IMR-90 (cell line): ENCODE measurements around the gene EPS8. TPM values are rescaled to one million over a fixed set of nuclear protein-coding genes. Genes with fewer than 3 reads are reported as not detected.
A peak's percentile ranks its signal among the peaks of the same experiment; 100 is the strongest.

Experiments
- ATAC-seq: fragments of 200-7000 bp; cut with Tn5 transposase; 2 replicates; pipeline ENCODE4 v1.9.1; 2020; ENCODE audit warnings: low read depth, mild to moderate bottlenecking, moderate library complexity
- BruUV-seq: library from RNA; stranded (reverse); fragments of 400-500 nt; replicated peaks from 2 replicates; lab custom pipeline; 2021; lab: Mats Ljungman, UMichigan
- CTCF ChIA-PET: fragments of 300-600 bp; formaldehyde crosslinking; extraction: SDS; loops from one replicate; lab custom pipeline; 2021; ENCODE audit warnings: antibody characterized with exemption; lab: Yijun Ruan, JAX
- POLR2A ChIA-PET: fragments of 300-600 bp; sonication (Branson Sonifier 250); formaldehyde crosslinking; loops from one replicate; lab custom pipeline; 2022; ENCODE audit warnings: antibody characterized with exemption; ENCODE audit not compliant: unreplicated experiment; lab: Charles Lee
- DNase-seq: peaks from one replicate; pipeline ENCODE4 v3.0.0; 2013
- H2AFZ ChIP-seq: replicated peaks from 2 replicates; pipeline ENCODE3; 2013; ENCODE audit warnings: low read length, mild to moderate bottlenecking; ENCODE audit not compliant: poor library complexity
- H2AK5ac ChIP-seq: 2 replicates; pipeline ENCODE4 v1.6.1; 2013; ENCODE audit warnings: low read depth, low read length, inconsistent platforms
- H2AK9ac ChIP-seq: replicated peaks from 2 replicates; pipeline ENCODE3; 2013; ENCODE audit warnings: mild to moderate bottlenecking, low read depth, low read length, moderate library complexity; ENCODE audit not compliant: poor library complexity
- H2BK120ac ChIP-seq: 2 replicates; pipeline ENCODE4 v1.6.1; 2013; ENCODE audit warnings: low read depth, low read length, inconsistent platforms
- H2BK15ac ChIP-seq: 3 replicates; pipeline ENCODE4 v1.6.1; 2013; ENCODE audit warnings: low read depth, low read length, inconsistent platforms
- H2BK20ac ChIP-seq: 2 replicates; pipeline ENCODE4 v1.6.1; 2013; ENCODE audit warnings: low read depth, mild to moderate bottlenecking, inconsistent platforms, low read length, moderate library complexity
- H2BK5ac ChIP-seq: 2 replicates; pipeline ENCODE4 v1.6.1; 2013; ENCODE audit warnings: mild to moderate bottlenecking, low read depth, low read length, inconsistent platforms; ENCODE audit not compliant: poor library complexity, severe bottlenecking
- H3K14ac ChIP-seq: replicated peaks from 2 replicates; pipeline ENCODE4 v1.6.1; 2013; ENCODE audit warnings: low read depth, low read length, inconsistent platforms
- H3K18ac ChIP-seq: 2 replicates; pipeline ENCODE4 v1.6.1; 2013; ENCODE audit warnings: low read depth, low read length, control low read depth
- H3K23ac ChIP-seq: 2 replicates; pipeline ENCODE4 v1.6.1; 2013; ENCODE audit warnings: low read depth, low read length, inconsistent platforms
- H3K27ac ChIP-seq: 2 replicates; pipeline ENCODE4 v1.5.1; 2013; ENCODE audit warnings: mild to moderate bottlenecking, control low read depth, low read length; ENCODE audit not compliant: insufficient read depth
- H3K27me3 ChIP-seq: 2 replicates; pipeline ENCODE4 v1.6.1; 2013; ENCODE audit warnings: low read length; ENCODE audit not compliant: control insufficient read depth, insufficient read depth
- H3K36me3 ChIP-seq: 2 replicates; pipeline ENCODE4 v1.6.1; 2013; ENCODE audit warnings: low read length, mixed read lengths; ENCODE audit not compliant: control insufficient read depth, insufficient read depth
- H3K4ac ChIP-seq: 2 replicates; pipeline ENCODE4 v1.6.1; 2013; ENCODE audit warnings: low read depth, low read length, inconsistent platforms
- H3K4me1 ChIP-seq: 2 replicates; pipeline ENCODE4 v1.6.1; 2013; ENCODE audit warnings: low read length, mixed read lengths; ENCODE audit not compliant: control insufficient read depth, insufficient read depth
- H3K4me2 ChIP-seq: 2 replicates; pipeline ENCODE4 v1.6.1; 2013; ENCODE audit warnings: low read depth, mild to moderate bottlenecking, control low read depth, low read length, moderate library complexity
- H3K4me3 ChIP-seq: 2 replicates; pipeline ENCODE4 v1.5.1; 2013; ENCODE audit warnings: low read depth, mild to moderate bottlenecking, control low read depth, low read length, moderate library complexity; ENCODE audit not compliant: insufficient read depth
- H3K56ac ChIP-seq: 2 replicates; pipeline ENCODE4 v1.6.1; 2013; ENCODE audit warnings: low read length, inconsistent platforms; ENCODE audit not compliant: insufficient read depth; ENCODE audit errors: extremely low read depth
- H3K79me1 ChIP-seq, 2 experiments: 2 replicates each; pipeline ENCODE4 v1.6.1; 2013; ENCODE audit warnings: low read length in 2 of 2, inconsistent platforms in 1 of 2, low read depth in 1 of 2
- H3K9ac ChIP-seq: 2 replicates; pipeline ENCODE4 v1.6.1; 2013; ENCODE audit warnings: low read depth, low read length, control low read depth
- H3K9me1 ChIP-seq: 2 replicates; pipeline ENCODE4 v1.6.1; 2013; ENCODE audit warnings: low read length, inconsistent platforms; ENCODE audit not compliant: insufficient read depth
- H3K9me3 ChIP-seq: 2 replicates; pipeline ENCODE4 v1.6.1; 2013; ENCODE audit warnings: low read length; ENCODE audit not compliant: control insufficient read depth, insufficient read depth
- H4K20me1 ChIP-seq: 2 replicates; pipeline ENCODE4 v1.6.1; 2013; ENCODE audit warnings: low read length, inconsistent platforms; ENCODE audit not compliant: insufficient read depth
- H4K5ac ChIP-seq: 2 replicates; pipeline ENCODE4 v1.6.1; 2013; ENCODE audit warnings: mild to moderate bottlenecking, low read depth, low read length, control low read depth
- H4K8ac ChIP-seq, 2 experiments: 2 replicates each; pipeline ENCODE4 v1.6.1; 2013; ENCODE audit warnings: low read depth in 2 of 2, low read length in 2 of 2, control low read depth in 1 of 2, inconsistent platforms in 1 of 2
- H4K91ac ChIP-seq: 2 replicates; pipeline ENCODE4 v1.6.1; 2013; ENCODE audit warnings: low read depth, low read length, inconsistent platforms; ENCODE audit not compliant: insufficient read depth
- CEBPB ChIP-seq: IDR thresholded peaks from 2 replicates; pipeline ENCODE4 v1.6.1; 2012; ENCODE audit warnings: low read depth, low read length, improper control_type of control experiment
- FOS ChIP-seq: fragments of 150-350 bp; IDR thresholded peaks from 2 replicates; pipeline ENCODE4 v1.6.1; 2016; ENCODE audit warnings: low read depth, low read length
- MAFK ChIP-seq: IDR thresholded peaks from 2 replicates; pipeline ENCODE4 v1.6.1; 2012; ENCODE audit warnings: low read depth, low read length, improper control_type of control experiment
- MAZ ChIP-seq: IDR thresholded peaks from 2 replicates; pipeline ENCODE4 v1.6.1; 2012; ENCODE audit warnings: low read depth, mild to moderate bottlenecking, low read length, improper control_type of control experiment, moderate library complexity, borderline replicate concordance
- MXI1 ChIP-seq: IDR thresholded peaks from 2 replicates; pipeline ENCODE4 v1.6.1; 2012; ENCODE audit warnings: low read depth, mild to moderate bottlenecking, low read length, moderate library complexity, borderline replicate concordance
- NFE2L2 ChIP-seq: fragments of 150-350 bp; IDR thresholded peaks from 2 replicates; pipeline ENCODE4 v1.6.1; 2016; ENCODE audit warnings: low read depth, mild to moderate bottlenecking, low read length
- USF2 ChIP-seq: fragments of 150-350 bp; IDR thresholded peaks from 2 replicates; pipeline ENCODE4 v1.6.1; 2017; ENCODE audit warnings: mild to moderate bottlenecking, antibody characterized with exemption, low read length, low read depth
- WGBS, 2 experiments: methylation state at CpG; one replicate each; pipeline versions ENCODE4 v1.1.5 to v1.1.7; 2013; ENCODE audit warnings: missing lambda C conversion rate in 2 of 2; ENCODE audit not compliant: insufficient read length in 1 of 2; ENCODE audit errors: extremely low coverage in 2 of 2; 5-methylcytosine and 5-hydroxymethylcytosine counted together
- dilution Hi-C: fragments of 300-500 bp; cut with HindIII; formaldehyde crosslinking; loops from one replicate; pipeline ENCODE4 v1.14.3; 2018; ENCODE audit warnings: low sequenced_read_pairs; ENCODE audit not compliant: unreplicated experiment
- in situ Hi-C: fragments of 300-500 bp; cut with MboI; formaldehyde crosslinking; loops from 3 replicates; pipeline ENCODE4 v1.14.3; 2019; ENCODE audit warnings: low sequenced_read_pairs, inconsistent platforms, mixed read lengths
- intact Hi-C: fragments of 100-400 bp; cut with micrococcal nuclease; formaldehyde crosslinking; loops from 2 replicates; pipeline ENCODE4 v1.10.0; 2022
- polyA plus RNA-seq, 3 experiments: library from polyadenylated mRNA; depleted of rRNA; stranded (reverse); fragments of >200 nt; gene quantifications; 2 replicates each; pipeline ENCODE4 v1.2.3, GENCODE V29; 2012; ENCODE audit warnings: low replicate concordance in 1 of 3
- total RNA-seq: library from RNA; depleted of rRNA; stranded (reverse); fragments of >200 nt; gene quantifications from 2 replicates; pipeline ENCODE4 v1.2.3, GENCODE V29; 2012

The EPS8 gene
- total and polyA plus RNA-seq, 2 of the 4 experiments (the other 2 are of a cell fraction): 45.1 to 104 TPM

GRCh38 chr12:15648558-15648957 is 140.6 kb downstream of the EPS8 start:
- H3K4me1 ChIP-seq: peaks cover 11% of the 10 kb centered on the region
- H3K36me3 ChIP-seq: peaks cover 6% of the 10 kb centered on the region
- no peak overlapping the region for H3K9ac ChIP-seq
- in situ Hi-C loops (no loop called here), dilution Hi-C loops (no loop called here), intact Hi-C loops (loop anchor here (5.0 kb wide), 1 partner anchor 139 kb away; the partner anchor contains the start of gene EPS8)
- no peak overlapping the region for H4K91ac ChIP-seq
- peak overlapping the region; percentile 13; the same call in 1 of the 2 replicates for H3K27ac ChIP-seq
- ATAC-seq (no peak), DNase-seq (no peak)
- H2AK9ac ChIP-seq: no peak overlapping the region
- H3K27me3 ChIP-seq: no peaks in the 10 kb centered on the region
- ChIA-PET POLR2A (no interaction called here), CTCF (no interaction called here)
- no peak overlapping the region for H2BK15ac ChIP-seq
- H3K14ac ChIP-seq: no peak overlapping the region; the same call in 1 of the 2 replicates
- BruUV-seq: no TSS peak
- peak overlapping the region; percentile 70 for H2AK5ac ChIP-seq
- peaks cover 10% of the 10 kb centered on the region for H3K9me1 ChIP-seq
- H4K5ac ChIP-seq: 0 out of 2 replicates have a peak overlapping the region, but pooled peaks have one; percentile 31
- no peaks in the 10 kb centered on the region for H4K20me1 ChIP-seq
- no peak overlapping the region for H3K4me2 ChIP-seq
- H2BK20ac ChIP-seq: no peak overlapping the region
- no peak overlapping the region for H3K18ac ChIP-seq
- no peak overlapping the region for H3K23ac ChIP-seq
- peaks cover 2 to 8% of the 10 kb centered on the region in 2 experiments; a peak in 2 of 4 replicates for H3K79me1 ChIP-seq
- H4K8ac ChIP-seq: no peak overlapping the region
- peak overlapping the region; percentile 7; the same call in 1 of the 2 replicates for H3K4ac ChIP-seq
- H2AFZ ChIP-seq: no peak overlapping the region
- TF ChIP-seq NFE2L2 (no peak), USF2 (no peak), FOS (no peak), MAFK (no peak), CEBPB (no peak), MXI1 (no peak), MAZ (no peak)
- no CpG with 5 or more reads among the region's 1 CpG for WGBS, 2 experiments
- H3K4me3 ChIP-seq: no peak overlapping the region
- no peak overlapping the region for H3K56ac ChIP-seq
- no peak overlapping the region for H2BK5ac ChIP-seq
- no peaks in the 10 kb centered on the region; the same call in 1 of the 2 replicates for H3K9me3 ChIP-seq
- H2BK120ac ChIP-seq: no peak overlapping the region
